SK-N-SH (cell line): Measurements from ENCODE around the gene ZNF287. TPM values are rescaled to one million over a fixed set of nuclear protein-coding genes. Genes with fewer than 3 reads are reported as not detected.
"Not testable (repeated sequence)": the region's sequence is repeated elsewhere in the genome, so short reads cannot be mapped to it uniquely, and the experiment has no call there.

ENCODE experiments used
- CTCF ChIA-PET: fragments of 300-600, 350-600 bp; formaldehyde crosslinking; extraction: SDS; loops from one replicate; lab custom pipeline; 2021; lab: Yijun Ruan, JAX
- POLR2A ChIA-PET: fragments of 350-600 bp; sonication (Branson Sonifier 250); formaldehyde crosslinking; extraction: SDS; loops from one replicate; lab custom pipeline; 2020; ENCODE audit warnings: antibody characterized with exemption, inconsistent platforms; lab: Yijun Ruan, JAX
- DNase-seq: peaks from one replicate; pipeline ENCODE4 v3.0.0; 2012
- H2AFZ ChIP-seq: fragments of 200-600 bp; sonication (generic); 2 replicates; pipeline ENCODE4 v1.8.1; 2016; ENCODE audit warnings: antibody characterized with exemption, mild to moderate bottlenecking, low read depth
- H3F3A ChIP-seq: fragments of 200-600 bp; sonication (generic); replicated peaks from 2 replicates; pipeline ENCODE3; 2016; ENCODE audit warnings: antibody characterized with exemption, mild to moderate bottlenecking; ENCODE audit not compliant: insufficient read depth
- H3K27ac ChIP-seq, 2 experiments: fragments of 200-500 bp in 1 of 2; fragments of 200-600 bp in 1 of 2; sonication (Bioruptor generic) in 1 of 2; sonication (generic), shearing (Covaris generic) in 1 of 2; 2 replicates each; pipeline versions ENCODE4 v1.5.1 to v1.6.1; 2014 to 2016; ENCODE audit warnings: low read depth in 2 of 2, inconsistent platforms in 1 of 2, low read length in 1 of 2, mild to moderate bottlenecking in 1 of 2, mixed read lengths in 1 of 2
- H3K27me3 ChIP-seq: fragments of 200-600 bp; sonication (generic), shearing (Covaris generic); 2 replicates; pipeline ENCODE4 v1.6.1; 2016; ENCODE audit warnings: mixed run types; ENCODE audit not compliant: insufficient read depth
- H3K36me3 ChIP-seq, 2 experiments: fragments of 200-500 bp in 1 of 2; fragments of 200-600 bp in 1 of 2; sonication (Bioruptor generic) in 1 of 2; sonication (generic) in 1 of 2; replicated peaks in 1 of 2; 2 replicates each; pipeline versions ENCODE3 to v1.5.1; 2014 to 2016; ENCODE audit warnings: low read length in 1 of 2, mild to moderate bottlenecking in 1 of 2; ENCODE audit not compliant: insufficient read depth in 2 of 2, control insufficient read depth in 1 of 2
- H3K4me1 ChIP-seq, 2 experiments: fragments of 200-500 bp in 1 of 2; fragments of 200-600 bp in 1 of 2; sonication (Bioruptor generic) in 1 of 2; sonication (generic), shearing (Covaris generic) in 1 of 2; 2 replicates each; pipeline versions ENCODE4 v1.5.1 to v1.6.1; 2014 to 2016; ENCODE audit warnings: low read depth in 1 of 2, low read length in 1 of 2, mixed run types in 1 of 2; ENCODE audit not compliant: insufficient read depth in 2 of 2, control insufficient read depth in 1 of 2
- H3K4me2 ChIP-seq: fragments of 200-600 bp; sonication (generic), shearing (Covaris generic); 2 replicates; pipeline ENCODE4 v1.6.1; 2017; ENCODE audit warnings: mixed run types
- H3K4me3 ChIP-seq, 2 experiments: fragments of 200-500 bp in 1 of 2; fragments of 200-600 bp in 1 of 2; sonication (Bioruptor generic) in 1 of 2; sonication (generic), shearing (Covaris generic) in 1 of 2; 2 replicates each; pipeline versions ENCODE4 v1.5.1 to v1.8.1; 2014 to 2016; ENCODE audit warnings: low read depth in 2 of 2, inconsistent platforms in 1 of 2, low read length in 1 of 2, mild to moderate bottlenecking in 1 of 2, mixed read lengths in 1 of 2, moderate library complexity in 1 of 2
- H3K79me2 ChIP-seq: fragments of 200-600 bp; sonication (generic); 2 replicates; pipeline ENCODE4 v1.8.1; 2017; ENCODE audit warnings: mild to moderate bottlenecking; ENCODE audit not compliant: insufficient read depth
- H3K9ac ChIP-seq: fragments of 200-600 bp; sonication (generic); 2 replicates; pipeline ENCODE4 v1.6.1; 2017; ENCODE audit warnings: mixed run types
- H3K9me2 ChIP-seq: fragments of 200-600 bp; sonication (generic); 2 replicates; pipeline ENCODE4 v1.6.1; 2017; ENCODE audit warnings: mixed run types
- H3K9me3 ChIP-seq: fragments of 200-600 bp; sonication (generic); 2 replicates; pipeline ENCODE4 v1.6.1; 2017; ENCODE audit warnings: mixed run types, mild to moderate bottlenecking, moderate library complexity
- H4K20me1 ChIP-seq: fragments of 200-600 bp; sonication (generic); 2 replicates; pipeline ENCODE4 v1.6.1; 2017; ENCODE audit warnings: mild to moderate bottlenecking, mixed run types; ENCODE audit not compliant: insufficient read depth
- CHD2 ChIP-seq: fragments of 150-350 bp; IDR thresholded peaks from 2 replicates; pipeline ENCODE4 v1.6.1; 2018; ENCODE audit warnings: low read length; ENCODE audit not compliant: partially characterized antibody
- CTCF ChIP-seq: fragments of 200-600 bp; sonication (generic); IDR thresholded peaks from 2 replicates; pipeline ENCODE4 v1.6.1; 2017; ENCODE audit warnings: antibody characterized with exemption, mild to moderate bottlenecking, moderate library complexity
- ELF1 ChIP-seq: IDR thresholded peaks from 2 replicates; pipeline ENCODE4 v1.4.0; 2012
- EP300 ChIP-seq, 2 experiments: IDR thresholded peaks; 2 replicates each; pipeline versions ENCODE4 v1.4.0 to v1.6.1; 2012; ENCODE audit warnings: borderline replicate concordance in 1 of 2, low read depth in 1 of 2, low read length in 1 of 2
- GATA2 ChIP-seq: sonication (generic); formaldehyde crosslinking; IDR thresholded peaks from 2 replicates; pipeline ENCODE4 v1.5.0; 2020; ENCODE audit warnings: mild to moderate bottlenecking, missing genetic modification reagents
- IRF3 ChIP-seq: fragments of 150-350 bp; IDR thresholded peaks from 2 replicates; pipeline ENCODE4 v1.6.1; 2016; ENCODE audit warnings: mild to moderate bottlenecking, low read depth, low read length
- NFIC ChIP-seq: IDR thresholded peaks from 2 replicates; pipeline ENCODE4 v1.4.0; 2012; ENCODE audit warnings: borderline replicate concordance
- NRF1 ChIP-seq: IDR thresholded peaks from 2 replicates; pipeline ENCODE4 v1.6.1; 2012; ENCODE audit warnings: low read depth, mild to moderate bottlenecking, low read length
- RAD21 ChIP-seq: IDR thresholded peaks from 2 replicates; pipeline ENCODE4 v1.6.1; 2012; ENCODE audit warnings: mild to moderate bottlenecking, low read length
- RCOR1 ChIP-seq: fragments of 150-350 bp; IDR thresholded peaks from 2 replicates; pipeline ENCODE4 v1.6.1; 2017; ENCODE audit warnings: antibody characterized with exemption, low read length
- REST ChIP-seq: IDR thresholded peaks from 2 replicates; pipeline ENCODE4 v1.6.1; 2012; ENCODE audit warnings: mild to moderate bottlenecking, low read depth, low read length, moderate library complexity
- SIN3A ChIP-seq: IDR thresholded peaks from 2 replicates; pipeline ENCODE4 v1.6.1; 2012; ENCODE audit warnings: low read depth, mild to moderate bottlenecking, low read length, moderate library complexity, borderline replicate concordance
- SMC3 ChIP-seq: IDR thresholded peaks from 2 replicates; pipeline ENCODE4 v1.6.1; 2012; ENCODE audit warnings: low read depth, low read length, improper control_type of control experiment
- TAF1 ChIP-seq: IDR thresholded peaks from 2 replicates; pipeline ENCODE4 v1.6.1; 2012; ENCODE audit warnings: low read depth, mild to moderate bottlenecking, low read length, moderate library complexity, borderline replicate concordance
- TCF12 ChIP-seq: IDR thresholded peaks from 2 replicates; pipeline ENCODE4 v1.4.0; 2012
- YY1 ChIP-seq: IDR thresholded peaks from 2 replicates; pipeline ENCODE4 v1.4.0; 2012; ENCODE audit warnings: low read depth, mild to moderate bottlenecking
- ZBTB33 ChIP-seq: IDR thresholded peaks from 2 replicates; pipeline ENCODE4 v1.4.0; 2012; ENCODE audit warnings: low read depth, borderline replicate concordance
- WGBS: methylation state at CpG from one replicate; pipeline ENCODE4 v1.1.6; 2017; ENCODE audit warnings: low lambda C conversion rate; 5-methylcytosine and 5-hydroxymethylcytosine counted together
- polyA plus RNA-seq, 3 experiments: library from polyadenylated mRNA; depleted of rRNA; stranded (reverse); fragments of >200 nt; gene quantifications; 2 replicates each; pipeline ENCODE4 v1.2.3, GENCODE V29; 2012

The ZNF287 gene
- polyA plus RNA-seq, 1 of the 3 experiments (the other 2 are of a cell fraction), result 6.1 TPM

- not testable (repeated sequence) for H3K4me3 ChIP-seq, H3K79me2 ChIP-seq, H3K36me3 ChIP-seq, H3K4me2 ChIP-seq, H3F3A ChIP-seq, H4K20me1 ChIP-seq, H3K27ac ChIP-seq, DNase-seq
- 75% methylated on average over 6 of the region's 6 CpGs for WGBS
- ChIA-PET POLR2A (interaction anchor here (0.7 kb wide), 1 partner anchor 340 kb away, joined by 5 read pairs; no protein-coding TSS in a partner anchor), CTCF (interaction anchor here (0.6 to 33.3 kb wide), 4 partner anchors 12 to 348 kb away, joined by 3 to 746 read pairs (median 3); no protein-coding TSS in a partner anchor)
- peaks cover 15% of the 10 kb centered on the region; the same call in 1 of the 2 replicates for H3K27me3 ChIP-seq
- peak; percentile 24 for TF ChIP-seq CTCF
- TF ChIP-seq, all 33 proteins: peak for 1; not testable (repeated sequence) for 32
- H3K9me3 ChIP-seq, H3K9ac ChIP-seq, H3K9me2 ChIP-seq, H2AFZ ChIP-seq, H3K4me1 ChIP-seq: not testable (repeated sequence)
Observed at GRCh38 chr17:16525556-16525955, 43.4 kb downstream of the ZNF287 start.

GRCh38 chr17:16521070-16521727 lies 47.8 kb downstream of the ZNF287 start:
- H3K9me3 ChIP-seq, result no peaks in the 10 kb centered on the region
- no peak overlapping the region; a peak in 1 of 4 replicates for H3K4me3 ChIP-seq
- ChIA-PET POLR2A (interaction anchor here (0.9 to 1.1 kb wide), 2 partner anchors 65 to 68 kb away, joined by 3 to 4 read pairs; no protein-coding TSS in a partner anchor), CTCF (interaction anchor here (0.5 to 33.3 kb wide), 34 partner anchors 10 to 195 kb away, joined by 3 to 746 read pairs (median 6); partner anchors contain the start of genes CENPV and UBB)
- no peaks in the 10 kb centered on the region for H3K9me2 ChIP-seq
- H3K27ac ChIP-seq, result no peak overlapping the region
- no peaks in the 10 kb centered on the region for H3K79me2 ChIP-seq
- WGBS, result 41% methylated on average over 7 of the region's 7 CpGs
- peaks cover 5 to 8% of the 10 kb centered on the region in 2 experiments; a peak in 2 of 4 replicates for H3K4me1 ChIP-seq
- H2AFZ ChIP-seq, result peak overlapping the region; percentile 94
- H3K27me3 ChIP-seq, result no peaks in the 10 kb centered on the region; the same call in 1 of the 2 replicates
- H3K4me2 ChIP-seq, result no peak overlapping the region
- no peaks in the 10 kb centered on the region for H3K36me3 ChIP-seq
- H3F3A ChIP-seq, result no peaks in the 10 kb centered on the region
- DNase-seq, result peak; percentile 83
- H4K20me1 ChIP-seq, result no peaks in the 10 kb centered on the region
- H3K9ac ChIP-seq, result no peak overlapping the region
- 0 out of 2 replicates have a peak, but pooled peaks have one; percentile 6 for TF ChIP-seq REST
- TF ChIP-seq TAF1, result no peak
- no peak for TF ChIP-seq TCF12
- no peak for TF ChIP-seq CHD2
- no peak for TF ChIP-seq EP300 (IDR thresholded peaks at IDR 0.05; ENCODE audit: borderline replicate concordance in 1 of 2, low read depth in 1 of 2, low read length in 1 of 2)
- TF ChIP-seq IRF3, result no peak
- TF ChIP-seq RAD21, result peak; percentile 99
- no peak for TF ChIP-seq NRF1
- no peak for TF ChIP-seq NFIC
- no peak for TF ChIP-seq GATA2
- TF ChIP-seq ZBTB33, result no peak
- TF ChIP-seq SMC3, result peak; percentile 99
- TF ChIP-seq YY1, result no peak
- TF ChIP-seq SIN3A, result no peak
- peak; percentile 49; the same call in 1 of the 2 replicates for TF ChIP-seq ELF1
- no peak for TF ChIP-seq RCOR1
